HG03469 (cell line): ENCODE data around the gene TRIM13.
"Not testable (repeated sequence)": the region's sequence is repeated elsewhere in the genome, so short reads cannot be mapped to it uniquely, and the experiment has no call there.

ENCODE experiments used
- ATAC-seq: cut with Tn5 transposase; IDR thresholded peaks from one replicate; pipeline ENCODE4 v1.9.1; 2021; ENCODE audit warnings: mild to moderate bottlenecking, moderate library complexity, moderate number of reproducible peaks; ENCODE audit not compliant: unreplicated experiment

TRIM13 gene

GRCh38 chr13:50055454-50055853, 58.6 kb downstream of the TRIM13 start:
- ATAC-seq = no peak

GRCh38 chr13:50060718-50061117, 63.9 kb downstream of the TRIM13 start:
- ATAC-seq = no peak

- not testable (repeated sequence) for ATAC-seq
These were observed 65.5 kb downstream of the TRIM13 start for GRCh38 chr13:50062336-50062735.

DNA sequence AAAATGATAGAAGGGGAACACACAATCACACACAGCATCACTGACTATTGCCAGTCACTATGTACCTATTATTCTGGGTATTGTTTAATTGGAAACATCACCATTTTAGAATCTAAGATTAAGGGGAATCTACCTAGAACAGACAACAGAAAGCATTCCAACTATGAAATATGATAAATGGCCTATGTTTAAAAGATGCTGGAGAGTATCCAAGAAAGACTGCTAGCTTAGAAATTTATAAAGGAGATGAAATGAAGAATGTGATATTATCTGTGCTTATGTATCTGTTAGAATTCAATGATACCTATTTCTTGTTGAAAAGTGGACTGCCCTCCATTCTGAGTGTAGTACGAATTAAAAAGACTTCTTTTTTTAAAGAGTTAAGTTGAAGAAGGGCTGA, 68.9 kb downstream of the TRIM13 start:
- ATAC-seq = no peak
